Liver (tissue), 9 donors: ENCODE measurements around the gene PYCARD. TPM values are rescaled to one million over a fixed set of nuclear protein-coding genes. Genes with fewer than 3 reads are reported as not detected.

Experiments used
- DNase-seq: peaks from one replicate; pipeline ENCODE4 v3.0.0-alpha.2; 2017; ENCODE audit warnings: low spot score
- H3K27ac ChIP-seq, 2 donors: one replicate each; pipeline ENCODE4 v1.7.0; 2013; ENCODE audit warnings: inconsistent platforms in 2 of 2, low read length in 2 of 2, control low read depth in 1 of 2, low read depth in 1 of 2, mild to moderate bottlenecking in 1 of 2
- H3K27me3 ChIP-seq, 4 donors: one replicate each; pipeline versions ENCODE4 v1.6.1 to v1.7.0; 2013; ENCODE audit warnings: low read length in 3 of 4, inconsistent platforms in 1 of 4, mild to moderate bottlenecking in 1 of 4, moderate library complexity in 1 of 4; ENCODE audit not compliant: control insufficient read depth in 4 of 4, insufficient read depth in 4 of 4
- H3K36me3 ChIP-seq, 4 donors: one replicate each; pipeline versions ENCODE4 v1.6.1 to v1.7.0; 2013; ENCODE audit warnings: low read length in 3 of 4, mild to moderate bottlenecking in 3 of 4, low read depth in 1 of 4, moderate library complexity in 1 of 4; ENCODE audit not compliant: control insufficient read depth in 4 of 4, insufficient read depth in 3 of 4
- H3K4me1 ChIP-seq, 4 donors: one replicate each; pipeline versions ENCODE4 v1.6.1 to v1.7.0; 2013; ENCODE audit warnings: low read length in 3 of 4, mild to moderate bottlenecking in 3 of 4, moderate library complexity in 1 of 4; ENCODE audit not compliant: control insufficient read depth in 4 of 4, insufficient read depth in 4 of 4
- H3K4me3 ChIP-seq, 3 donors: one replicate each; pipeline versions ENCODE4 v1.6.1 to v1.7.0; 2013; ENCODE audit warnings: low read length in 3 of 3, control low read depth in 1 of 3, low read depth in 1 of 3, mild to moderate bottlenecking in 1 of 3
- H3K9ac ChIP-seq, 2 donors: one replicate each; pipeline ENCODE4 v1.7.0; 2013; ENCODE audit warnings: low read length in 2 of 2, mild to moderate bottlenecking in 2 of 2, moderate library complexity in 2 of 2, control low read depth in 1 of 2, low read depth in 1 of 2
- H3K9me3 ChIP-seq, 4 donors: one replicate each; pipeline versions ENCODE4 v1.6.1 to v1.7.0; 2013; ENCODE audit warnings: low read length in 3 of 4; ENCODE audit not compliant: control insufficient read depth in 4 of 4
- ATF3 ChIP-seq: IDR thresholded peaks from 2 replicates; pipeline ENCODE4 v1.6.1; 2016; ENCODE audit warnings: antibody characterized with exemption
- CTCF ChIP-seq: fragments of 150-350 bp; IDR thresholded peaks from 2 replicates; pipeline ENCODE4 v1.5.1; 2017; ENCODE audit warnings: improper control_type of control experiment, low read depth, low read length; ENCODE audit not compliant: missing input control
- EGR1 ChIP-seq, 2 donors: IDR thresholded peaks; 2 replicates each; pipeline ENCODE4 v1.6.1; 2016 to 2018; ENCODE audit warnings: antibody characterized with exemption in 2 of 2, low read depth in 2 of 2
- FOXA1 ChIP-seq: IDR thresholded peaks from 2 replicates; pipeline ENCODE4 v1.6.1; 2016; ENCODE audit warnings: antibody characterized with exemption
- FOXA2 ChIP-seq: IDR thresholded peaks from 2 replicates; pipeline ENCODE4 v1.6.1; 2016; ENCODE audit warnings: antibody characterized with exemption
- GABPA ChIP-seq, 2 donors: IDR thresholded peaks in 1 of 2; conservative IDR thresholded peaks in 1 of 2; 2 replicates each; pipeline ENCODE4 v1.6.1; 2016; ENCODE audit warnings: antibody characterized with exemption in 2 of 2, mild to moderate bottlenecking in 1 of 2, moderate library complexity in 1 of 2
- HNF4A ChIP-seq, 2 donors: conservative IDR thresholded peaks; 2 replicates each; pipeline ENCODE4 v1.6.1; 2016; ENCODE audit warnings: antibody characterized with exemption in 2 of 2, mild to moderate bottlenecking in 2 of 2
- HNF4G ChIP-seq: IDR thresholded peaks from 2 replicates; pipeline ENCODE4 v1.6.1; 2016; ENCODE audit warnings: antibody characterized with exemption
- JUND ChIP-seq, 2 donors: IDR thresholded peaks; 2 replicates each; pipeline ENCODE4 v1.6.1; 2016; ENCODE audit warnings: antibody characterized with exemption in 2 of 2
- MAX ChIP-seq: IDR thresholded peaks from 2 replicates; pipeline ENCODE4 v1.6.1; 2016; ENCODE audit warnings: antibody characterized with exemption
- NR2F2 ChIP-seq: IDR thresholded peaks from 2 replicates; pipeline ENCODE4 v1.6.1; 2016; ENCODE audit warnings: antibody characterized with exemption
- RAD21 ChIP-seq, 2 donors: IDR thresholded peaks; 2 replicates each; pipeline ENCODE4 v1.6.1; 2016; ENCODE audit warnings: antibody characterized with exemption in 2 of 2, mild to moderate bottlenecking in 2 of 2
- RXRA ChIP-seq, 2 donors: IDR thresholded peaks; 2 replicates each; pipeline ENCODE4 v1.6.1; 2017 to 2018; ENCODE audit warnings: antibody characterized with exemption in 2 of 2, mild to moderate bottlenecking in 1 of 2
- SP1 ChIP-seq: IDR thresholded peaks from 2 replicates; pipeline ENCODE4 v1.6.1; 2018; ENCODE audit warnings: antibody characterized with exemption, mild to moderate bottlenecking
- YY1 ChIP-seq: IDR thresholded peaks from 2 replicates; pipeline ENCODE4 v1.6.1; 2016; ENCODE audit warnings: antibody characterized with exemption, mild to moderate bottlenecking
- ZBTB33 ChIP-seq: IDR thresholded peaks from 2 replicates; pipeline ENCODE4 v1.6.1; 2016; ENCODE audit warnings: antibody characterized with exemption
- WGBS: extraction: QIAGEN DNeasy Blood & Tissue Kit; methylation state at CpG from one replicate; pipeline ENCODE4 v1.1.7; 2013; 5-methylcytosine and 5-hydroxymethylcytosine counted together
- polyA plus RNA-seq, 2 donors: library from polyadenylated mRNA; stranded (reverse) in 1 of 2; unstranded in 1 of 2; fragments of 200-250 nt in 1 of 2; fragments of >200 nt in 1 of 2; fragmentation: Nextera tagmentation in 1 of 2; extraction: Ambion mirVana in 1 of 2; gene quantifications; one replicate each; pipeline versions ENCODE4 v1.2.1 to v1.2.3, GENCODE V29; 2013 to 2015
- total RNA-seq, 2 donors: library from RNA; depleted of rRNA; stranded (reverse); fragments of >200 nt; gene quantifications; one replicate each; pipeline ENCODE4 v1.2.3, GENCODE V29; 2014
- donor health status: healthy.
- donor health status: healthy.
- donor health status: healthy.
- donor health status: healthy.
- donor health status: healthy.

PYCARD gene
- total and polyA plus RNA-seq, 4 donors = 6.7 to 35.9 (median 10.8) TPM

- no peak within 1 kb of the TSS for H3K9ac ChIP-seq
- H3K27me3 ChIP-seq = peaks cover 0 to 4% (median 2%) of the 10 kb centered on the region in 4 donors
- no peaks in the 10 kb centered on the region for H3K9me3 ChIP-seq
- H3K27ac ChIP-seq = no peak within 1 kb of the TSS
- H3K4me1 ChIP-seq = peaks cover 0 to 26% (median 12%) of the 10 kb centered on the region in 4 donors
- DNase-seq = no peak
- TF ChIP-seq CTCF (no peak), YY1 (no peak), FOXA2 (no peak), JUND (IDR thresholded peaks at IDR 0.05) (no peak), HNF4A (conservative IDR thresholded peaks at IDR 0.05) (no peak), RAD21 (IDR thresholded peaks at IDR 0.05) (no peak), ATF3 (no peak), MAX (no peak), GABPA (IDR thresholded peaks at IDR 0.05 in 1 of 2, conservative IDR thresholded peaks at IDR 0.05 in 1 of 2) (no peak), NR2F2 (no peak), EGR1 (IDR thresholded peaks at IDR 0.05; ENCODE audit: low read depth in 2 of 2) (no peak)
- no peaks in the 10 kb centered on the region for H3K36me3 ChIP-seq
- H3K4me3 ChIP-seq = peak within 1 kb of the TSS in 1 of 3 donors; percentile 41
- 57% methylated on average over 25 of the region's 25 CpGs for WGBS
Observed at GRCh38 chr16:31213877-31214707, 11.5 kb upstream of the PYCARD start, which contains the start of gene TRIM72. TRIM72 (plus strand) TSS chr16:31214119; CDS start chr16:31214739, 620 bp downstream.

GRCh38 chr16:31213342-31213741, 10.8 kb upstream of the PYCARD start:
- no peak for DNase-seq
- H3K9me3 ChIP-seq = no peaks in the 10 kb centered on the region
- TF ChIP-seq RXRA (IDR thresholded peaks at IDR 0.05) (no peak), MAX (no peak), YY1 (no peak), EGR1 (IDR thresholded peaks at IDR 0.05; ENCODE audit: low read depth in 2 of 2) (no peak), HNF4G (no peak), JUND (IDR thresholded peaks at IDR 0.05) (no peak)
- no peak overlapping the region for H3K27ac ChIP-seq
- WGBS = 97% methylated on average over 1 of the region's 1 CpG
- H3K9ac ChIP-seq = no peak overlapping the region
- H3K36me3 ChIP-seq = no peaks in the 10 kb centered on the region
- H3K4me1 ChIP-seq = peaks cover 0 to 26% (median 12%) of the 10 kb centered on the region in 4 donors
- H3K27me3 ChIP-seq = peaks cover 0 to 4% (median 2%) of the 10 kb centered on the region in 4 donors
- H3K4me3 ChIP-seq = no peak overlapping the region

GRCh38 chr16:31206776-31207175, 4.2 kb upstream of the PYCARD start:
- 57% methylated on average over 6 of the region's 6 CpGs for WGBS
- Histone ChIP-seq H3K27me3 (no peaks in the 10 kb centered on the region), H3K27ac (no peak overlapping the region), H3K4me1 (peaks cover 0 to 10% (median 6%) of the 10 kb centered on the region in 4 donors), H3K36me3 (no peaks in the 10 kb centered on the region), H3K9me3 (no peaks in the 10 kb centered on the region), H3K4me3 (no peak overlapping the region), H3K9ac (no peak overlapping the region)
- DNase-seq = no peak
- no peak for TF ChIP-seq CTCF
- no peak for TF ChIP-seq HNF4A (conservative IDR thresholded peaks at IDR 0.05)
- no peak for TF ChIP-seq ZBTB33
- TF ChIP-seq JUND (IDR thresholded peaks at IDR 0.05) = no peak
- TF ChIP-seq FOXA1 = no peak
- TF ChIP-seq GABPA (IDR thresholded peaks at IDR 0.05 in 1 of 2, conservative IDR thresholded peaks at IDR 0.05 in 1 of 2) = no peak
- no peak for TF ChIP-seq RXRA (IDR thresholded peaks at IDR 0.05)
- no peak for TF ChIP-seq HNF4G
- TF ChIP-seq SP1 = no peak
- no peak for TF ChIP-seq MAX
- TF ChIP-seq NR2F2 = no peak
- no peak for TF ChIP-seq RAD21 (IDR thresholded peaks at IDR 0.05)
- TF ChIP-seq ATF3 = no peak
